ENCODE results near the gene SGPP2.

Gene SGPP2

DNA sequence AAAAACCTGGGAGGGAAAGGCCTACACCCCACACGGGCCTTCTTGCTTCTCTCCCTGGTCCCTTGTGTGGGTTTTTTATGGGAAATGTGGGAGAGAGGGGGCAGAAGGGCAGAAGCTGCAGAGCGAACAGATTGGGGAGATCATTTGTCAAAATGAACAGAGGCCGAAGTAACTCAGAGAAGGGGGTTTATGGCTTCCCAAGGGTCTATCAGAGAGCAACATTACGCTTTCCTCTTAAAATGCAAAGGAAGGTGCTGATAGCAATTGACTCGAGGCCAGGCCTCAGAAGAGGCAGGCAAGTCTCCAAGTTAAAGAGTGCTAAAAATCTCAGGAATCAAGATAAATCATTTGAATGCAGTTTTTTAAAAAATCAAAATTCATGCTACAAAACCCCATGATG lies 101.5 kb downstream of the SGPP2 start:
- DNase-seq (ENCODE audit: low read depth) = no peak

- no peak for DNase-seq (ENCODE audit: low read depth)
Observed at GRCh38 chr2:222526480-222527277, 102.3 kb downstream of the SGPP2 start.

DNA sequence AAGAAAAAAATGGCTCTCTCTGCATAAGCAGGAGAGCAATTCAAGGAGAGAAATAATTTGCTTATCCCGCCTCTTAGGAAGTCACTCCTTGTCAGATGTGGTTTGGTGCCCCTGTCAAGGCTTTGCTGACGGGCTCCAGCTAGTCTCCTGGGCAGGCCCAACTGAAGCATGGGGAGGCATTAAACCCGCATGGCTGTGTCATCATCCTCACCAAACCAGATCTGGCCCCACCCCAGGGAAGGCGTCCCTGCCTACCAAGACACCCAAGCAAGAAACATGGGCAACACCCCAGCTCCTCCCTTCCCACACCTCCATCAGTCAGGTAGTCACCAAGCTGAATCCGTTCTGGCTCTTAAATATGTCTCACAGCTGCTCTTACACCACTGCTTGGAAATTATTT lies 108.0 kb downstream of the SGPP2 start:
- no peak for DNase-seq (ENCODE audit: low read depth)

DNA sequence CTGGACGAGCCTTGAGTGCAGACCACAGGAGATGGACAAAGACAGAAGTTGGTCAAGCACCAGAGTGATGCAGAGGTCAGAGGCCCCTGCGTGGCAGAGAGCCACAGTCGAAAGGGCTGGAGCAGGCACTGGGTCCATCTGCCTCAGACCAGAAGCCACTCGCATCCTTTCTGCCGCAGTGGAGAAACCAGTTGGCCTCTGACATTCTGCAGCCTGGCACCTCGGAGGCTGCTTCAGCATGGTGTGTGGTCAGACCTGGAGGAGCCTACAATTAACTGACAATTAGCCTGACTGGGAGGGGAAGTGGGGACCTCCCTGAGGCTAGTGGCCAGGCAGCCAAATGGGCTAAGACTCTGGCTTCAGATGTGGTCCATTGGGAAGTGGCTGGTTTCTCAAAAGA lies 111.1 kb downstream of the SGPP2 start:
- no peak for DNase-seq (ENCODE audit: low read depth)

DNA sequence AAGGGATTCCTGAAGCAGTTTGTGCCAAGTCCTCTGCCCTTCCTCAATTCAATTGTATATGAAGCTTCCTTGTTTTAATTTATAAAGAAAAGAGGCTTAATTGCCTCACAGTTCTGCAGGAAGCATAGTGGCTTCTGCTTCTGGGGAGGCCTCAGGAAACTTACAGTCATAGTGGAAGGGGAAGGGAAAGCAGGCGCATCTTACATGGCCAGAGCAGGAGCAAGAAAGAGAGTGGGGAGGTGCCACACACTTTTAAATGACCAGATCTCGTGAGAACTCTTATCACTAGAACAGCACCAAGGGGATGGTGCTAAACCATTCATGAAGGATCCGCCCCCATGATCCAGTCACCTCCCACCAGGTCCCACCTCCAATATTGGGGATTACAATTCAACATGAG lies 114.2 kb downstream of the SGPP2 start:
- no peak for DNase-seq (ENCODE audit: low read depth)

DNA sequence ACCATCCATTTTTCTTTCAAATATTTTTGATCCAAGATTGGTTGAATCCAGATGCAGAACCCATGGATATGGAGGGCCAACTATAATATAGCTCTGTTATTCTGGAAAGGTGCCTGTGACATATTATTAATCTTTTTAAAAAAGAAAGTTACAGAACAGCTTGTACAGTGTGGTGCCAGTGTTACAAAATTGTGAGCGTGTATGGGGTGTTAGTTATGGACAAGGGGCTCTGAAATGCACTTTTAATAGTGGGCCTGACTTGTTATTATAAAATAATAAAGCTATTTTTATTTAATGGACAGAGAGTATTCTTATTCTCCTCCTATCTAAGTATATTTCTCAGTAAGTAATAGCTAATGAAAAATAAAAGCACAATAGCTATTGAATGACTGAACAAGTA lies 120.3 kb downstream of the SGPP2 start:
- no peak for DNase-seq (ENCODE audit: low read depth)

GRCh38 chr2:222545823-222546795 lies 121.8 kb downstream of the SGPP2 start:
- no peak for DNase-seq (ENCODE audit: low read depth)

- no peak for DNase-seq (ENCODE audit: low read depth)
Observed at GRCh38 chr2:222547083-222547482, 122.7 kb downstream of the SGPP2 start.

- DNase-seq (ENCODE audit: low read depth) = no peak
Observed at GRCh38 chr2:222548992-222549391, 124.6 kb downstream of the SGPP2 start.

GRCh38 chr2:222554517-222554916 lies 130.2 kb downstream of the SGPP2 start:
- no peak for DNase-seq (ENCODE audit: low read depth)

GRCh38 chr2:222561151-222561550 lies 136.8 kb downstream of the SGPP2 start:
- no peak for DNase-seq (ENCODE audit: low read depth)

GRCh38 chr2:222561817-222562645 lies 137.7 kb downstream of the SGPP2 start:
- peak; percentile 62 for DNase-seq (ENCODE audit: low read depth)

GRCh38 chr2:222563106-222563718 lies 138.9 kb downstream of the SGPP2 start:
- DNase-seq (ENCODE audit: low read depth) = no peak

- no peak for DNase-seq (ENCODE audit: low read depth)
Observed at GRCh38 chr2:222563936-222564335, 139.6 kb downstream of the SGPP2 start.

- no peak for DNase-seq (ENCODE audit: low read depth)
Observed at GRCh38 chr2:222566229-222566628, 141.9 kb downstream of the SGPP2 start.

DNA sequence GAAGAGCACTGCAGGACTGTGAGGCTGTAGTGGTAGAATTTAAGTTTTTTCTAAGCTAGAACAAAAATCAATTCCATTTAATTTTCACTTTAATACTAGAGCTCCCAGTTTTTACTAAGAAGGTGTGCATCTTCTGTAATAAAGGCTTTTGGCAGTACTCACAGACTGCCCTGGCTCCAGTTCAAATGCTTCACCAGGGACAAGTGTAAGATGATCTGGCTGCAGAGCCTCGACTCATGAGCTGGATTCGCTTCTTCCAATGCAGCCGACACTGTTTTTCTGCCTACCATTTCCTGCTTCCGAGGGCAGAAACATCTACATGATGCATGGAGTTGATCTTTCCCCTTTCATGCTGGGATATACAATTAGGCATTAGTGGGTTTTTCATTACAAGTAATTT lies 144.5 kb downstream of the SGPP2 start:
- peak; percentile 59 for DNase-seq (ENCODE audit: low read depth)

GRCh38 chr2:222569826-222570225 lies 145.5 kb downstream of the SGPP2 start:
- DNase-seq (ENCODE audit: low read depth) = peak; percentile 67

GRCh38 chr2:222572264-222572721 lies 147.9 kb downstream of the SGPP2 start:
- no peak for DNase-seq (ENCODE audit: low read depth)

DNA sequence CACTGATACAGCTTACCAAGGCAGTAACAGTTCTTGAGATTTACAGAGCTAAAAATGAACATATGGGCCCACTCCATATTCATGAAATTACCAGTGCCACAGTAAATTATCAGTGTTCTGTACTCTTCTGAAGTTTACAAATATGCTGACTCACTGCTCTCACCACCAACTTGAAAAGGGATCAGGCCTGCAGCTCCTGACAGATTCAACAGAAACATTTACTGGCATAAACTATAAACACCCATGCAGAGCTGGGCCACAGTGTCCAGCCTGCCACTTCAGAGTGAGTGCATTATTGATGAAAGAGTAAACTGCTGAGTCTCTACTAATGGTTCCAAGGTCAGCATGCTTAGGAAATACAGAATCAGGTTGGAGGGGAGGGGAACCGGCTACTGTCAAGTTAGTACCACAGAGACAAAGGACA lies 148.4 kb downstream of the SGPP2 start:
- peak; percentile 64 for DNase-seq (ENCODE audit: low read depth)

DNA sequence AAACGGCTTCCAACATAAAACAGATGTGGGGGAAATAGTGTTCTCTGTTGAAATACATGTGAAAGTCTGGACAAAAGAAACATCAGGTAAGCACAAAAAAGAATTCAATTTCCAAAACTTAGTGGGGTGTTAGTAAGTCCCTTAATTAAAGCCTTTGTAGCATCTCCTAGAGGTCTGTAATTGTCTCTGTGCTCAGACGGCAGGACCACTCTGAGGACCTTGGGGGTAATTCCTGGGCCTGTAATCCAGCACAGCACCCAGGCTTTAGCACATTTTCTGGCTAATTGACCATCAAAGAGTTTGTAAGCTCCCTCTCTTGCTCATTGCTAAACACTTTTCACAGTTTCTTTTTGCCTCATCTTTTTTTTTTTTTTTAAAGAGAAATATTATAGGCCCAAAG lies 151.3 kb downstream of the SGPP2 start:
- no peak for DNase-seq (ENCODE audit: low read depth)

Measured in EH (cell line).